DMS79 (cell line): ENCODE results near the gene SPSB2.
"Not testable (repeated sequence)": the region's sequence is repeated elsewhere in the genome, so short reads cannot be mapped to it uniquely, and the experiment has no call there.

Experiments
- DNase-seq: peaks from one replicate; lab custom pipeline; 2025; lab: John Stamatoyannopoulos, UW

Gene SPSB2

GRCh38 chr12:6902448-6902847 lies 29.3 kb upstream of the SPSB2 start:
- no peak for DNase-seq

- peak; percentile 21 for DNase-seq
These were observed 26.9 kb upstream of the SPSB2 start for GRCh38 chr12:6899837-6900519.

- no peak for DNase-seq
These were observed 26.3 kb upstream of the SPSB2 start for GRCh38 chr12:6899427-6899826.

GRCh38 chr12:6896846-6897435 lies 23.8 kb upstream of the SPSB2 start:
- no peak for DNase-seq

- DNase-seq = no peak
These were observed 21.2 kb upstream of the SPSB2 start for GRCh38 chr12:6894321-6894720.

GRCh38 chr12:6892683-6893082 lies 19.6 kb upstream of the SPSB2 start:
- DNase-seq = not testable (repeated sequence)

- no peak for DNase-seq
These were observed 18.5 kb upstream of the SPSB2 start for GRCh38 chr12:6891646-6892001.

GRCh38 chr12:6890789-6891645 lies 17.9 kb upstream of the SPSB2 start:
- peak; percentile 89 for DNase-seq

GRCh38 chr12:6889775-6890573 lies 16.9 kb upstream of the SPSB2 start:
- not testable (repeated sequence) for DNase-seq

GRCh38 chr12:6888794-6889193 lies 15.7 kb upstream of the SPSB2 start:
- not testable (repeated sequence) for DNase-seq

- no peak for DNase-seq
These were observed 15.3 kb upstream of the SPSB2 start for GRCh38 chr12:6888360-6888759.

- no peak for DNase-seq
These were observed 14.4 kb upstream of the SPSB2 start for GRCh38 chr12:6887460-6887859.

- DNase-seq = not testable (repeated sequence)
These were observed 13.3 kb upstream of the SPSB2 start for GRCh38 chr12:6886206-6886999.

GRCh38 chr12:6884539-6884938 lies 11.4 kb upstream of the SPSB2 start:
- no peak for DNase-seq

- DNase-seq = no peak
These were observed 10.6 kb upstream of the SPSB2 start for GRCh38 chr12:6883683-6884082.

GRCh38 chr12:6883252-6883651 lies 10.1 kb upstream of the SPSB2 start:
- DNase-seq = no peak

- not testable (repeated sequence) for DNase-seq
These were observed 6.7 kb upstream of the SPSB2 start for GRCh38 chr12:6879824-6880223.

- DNase-seq = not testable (repeated sequence)
These were observed 889 bp upstream of the SPSB2 start for GRCh38 chr12:6874015-6874368.

- DNase-seq = peak; percentile 36
These were observed 742 bp downstream of the SPSB2 start for GRCh38 chr12:6872073-6873048.
